Left forelimb (tissue), 1 donor: Measurements from ENCODE around the gene GPATCH2L.

Experiments
- DNase-seq: peaks from one replicate; pipeline ENCODE4 v3.0.0-alpha.2; 2018; ENCODE audit warnings: low spot score

Gene GPATCH2L

DNA sequence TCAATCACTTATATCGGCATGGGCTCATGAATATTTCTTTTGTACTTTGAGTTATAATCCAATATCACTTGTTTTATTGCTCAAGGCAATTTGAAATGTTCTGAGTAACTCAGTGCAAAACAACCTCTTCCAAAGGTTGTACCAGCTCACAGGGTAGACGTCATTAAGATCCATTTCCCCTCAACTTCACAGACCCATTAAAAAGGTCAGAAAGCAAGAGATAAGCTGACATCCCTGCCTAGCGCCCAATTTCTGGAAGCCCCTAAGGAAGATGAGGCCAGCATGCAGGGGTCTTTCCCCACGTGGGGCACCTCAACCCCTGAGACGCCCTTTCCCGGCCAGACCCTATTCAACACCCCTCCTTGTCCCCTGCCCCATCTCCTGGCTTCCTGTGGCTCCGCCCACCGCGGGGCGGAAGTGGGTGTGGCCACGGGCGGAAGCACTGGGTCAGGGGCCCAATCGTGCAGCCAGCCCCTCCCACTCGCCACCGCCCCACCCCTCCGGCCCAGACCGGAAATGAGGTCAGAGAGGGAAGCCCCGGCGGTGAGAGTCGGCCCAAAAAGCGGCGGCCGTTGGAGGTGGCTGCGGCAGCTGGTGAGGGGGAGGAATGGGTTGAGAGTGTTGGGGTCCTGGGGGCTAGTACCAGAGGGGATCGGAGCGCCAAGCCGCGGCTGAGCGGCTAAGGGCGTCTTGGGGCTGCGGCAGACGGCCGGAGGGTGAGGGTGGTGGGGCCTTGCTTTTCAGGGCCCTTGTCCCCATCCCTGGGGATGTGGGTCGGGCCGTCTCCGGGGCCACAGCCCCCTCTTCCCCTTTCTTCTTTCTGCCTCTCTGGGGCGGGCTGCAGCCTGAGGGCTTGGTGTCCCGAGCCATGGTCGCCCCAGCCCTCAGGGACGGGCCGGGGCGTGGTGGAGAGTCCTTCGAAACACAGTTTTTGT lies at the start of gene GPATCH2L:
TSS of gene GPATCH2L (plus strand) at position 525 of the 935 bp plus-strand sequence. CDS start 2,442 bp downstream, outside the sequence.
- peak; percentile 97 for DNase-seq

DNA sequence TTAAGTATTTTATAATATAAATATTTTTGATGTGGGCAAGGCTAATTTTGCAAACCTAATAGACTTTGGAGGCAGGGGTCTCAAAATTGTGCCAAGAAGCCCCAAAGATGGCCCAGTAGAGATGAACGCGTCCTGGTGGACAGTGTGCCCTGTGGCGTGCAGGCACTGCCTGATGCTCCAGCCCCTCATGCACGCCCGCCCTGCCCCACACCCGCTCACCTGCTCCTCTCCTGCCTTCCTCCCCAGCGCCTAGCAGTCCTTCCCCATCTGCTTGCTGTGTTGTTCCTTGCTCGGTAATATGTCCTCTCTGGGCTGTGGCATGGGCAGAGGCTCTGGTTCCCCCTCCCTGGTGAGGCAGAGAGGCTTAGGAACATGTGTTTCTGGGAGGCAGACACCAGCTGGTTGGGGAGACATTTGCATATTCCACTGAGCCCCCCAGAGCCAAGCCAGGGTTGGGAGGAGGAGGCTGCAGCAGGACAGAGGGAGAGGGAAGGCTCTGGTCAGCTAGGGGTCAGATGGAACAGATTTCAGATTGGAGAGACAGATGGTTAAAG lies 46.8 kb upstream of the GPATCH2L start:
- no peak for DNase-seq

DNA sequence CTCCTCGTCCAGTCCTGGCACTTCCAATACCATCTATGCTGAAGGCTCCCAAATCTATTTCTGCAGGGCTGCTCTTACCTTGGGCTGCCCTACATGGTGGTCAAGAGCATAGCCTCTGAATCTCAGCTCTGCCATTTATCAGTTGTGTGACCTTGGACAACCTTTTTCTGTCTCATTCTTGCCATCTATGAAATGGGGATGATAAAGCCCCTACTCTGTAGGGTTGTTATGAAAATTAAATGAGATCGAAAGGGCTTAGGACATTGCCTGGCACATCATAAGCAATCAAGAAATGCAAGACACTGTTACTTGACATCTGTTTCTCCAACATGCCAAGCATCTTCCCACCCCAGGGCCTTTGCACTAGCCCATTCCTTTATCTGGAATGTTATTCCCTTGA lies 45.5 kb upstream of the GPATCH2L start:
- DNase-seq = no peak

DNA sequence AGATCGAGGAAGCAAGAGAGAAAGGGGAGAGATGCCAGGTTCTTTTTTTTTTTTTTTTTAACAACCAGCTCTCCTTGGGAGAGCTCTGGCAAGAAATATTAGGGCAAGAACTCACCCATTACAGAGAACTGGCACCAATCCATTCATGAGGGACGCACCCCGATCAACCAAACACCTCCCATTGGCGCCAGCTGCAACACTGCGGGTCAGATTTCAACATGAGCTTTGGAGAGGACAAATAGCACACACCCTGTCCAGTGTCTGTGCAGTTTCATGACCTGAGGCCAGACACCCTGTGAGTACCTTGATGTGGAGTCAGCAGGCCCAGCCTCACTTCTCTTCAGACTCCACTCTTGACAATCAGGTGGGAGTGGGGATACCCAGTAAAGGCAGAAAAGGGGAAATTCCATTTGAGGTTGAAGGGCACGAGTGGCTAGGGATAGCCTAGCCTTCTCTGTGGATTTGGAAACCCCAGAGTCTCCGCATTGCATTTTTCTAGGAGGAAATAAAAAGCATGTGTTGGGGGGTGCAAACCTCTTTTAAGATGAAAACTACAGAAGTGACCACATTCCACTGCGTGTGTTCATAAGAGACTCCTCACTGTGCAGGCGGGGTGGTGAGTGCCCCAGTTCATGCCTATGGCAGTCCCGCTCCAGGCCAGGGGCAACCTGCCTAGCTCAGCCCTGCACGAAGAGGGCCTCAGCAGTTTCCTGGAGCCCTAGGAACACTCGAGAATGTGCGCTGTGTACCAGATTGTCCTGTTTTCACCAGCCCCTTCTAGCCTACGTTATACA lies 42.4 kb upstream of the GPATCH2L start:
- no peak for DNase-seq

DNA sequence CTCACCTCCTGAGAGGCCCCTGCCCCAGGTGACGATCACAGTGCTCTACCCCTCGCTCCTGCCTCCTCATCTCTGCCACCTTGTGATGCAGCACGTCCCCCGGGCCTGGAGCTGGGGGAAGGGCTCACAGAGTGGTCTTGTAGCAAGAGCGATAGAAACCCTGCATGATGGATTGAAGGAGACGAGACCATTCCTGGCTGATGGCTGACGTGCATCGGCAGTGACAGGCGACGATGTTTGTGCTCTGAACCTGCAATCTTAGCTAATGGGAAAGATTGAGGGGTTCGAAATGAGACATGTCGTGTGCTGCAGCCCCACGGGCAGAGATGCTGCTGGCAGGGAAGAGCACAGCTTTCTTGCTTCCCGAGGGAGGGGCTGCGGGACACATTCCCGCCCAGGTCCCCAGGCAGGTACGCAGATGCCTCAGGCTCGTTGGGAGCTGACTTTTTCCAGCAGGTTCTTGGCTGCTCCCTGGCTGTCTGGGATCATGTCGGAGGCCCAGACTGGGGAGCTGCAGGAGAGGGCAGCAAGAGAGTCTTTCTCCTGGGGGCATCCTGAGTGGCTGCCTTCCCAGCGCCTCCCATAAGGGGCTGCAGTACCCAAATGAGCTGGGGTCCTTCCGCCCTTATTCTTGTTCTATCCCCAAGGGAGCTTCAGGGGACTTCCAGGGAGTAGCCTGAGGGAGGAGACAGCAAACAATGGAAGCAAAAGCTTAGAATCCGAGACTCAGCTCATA lies 38.7 kb upstream of the GPATCH2L start:
- no peak for DNase-seq

DNA sequence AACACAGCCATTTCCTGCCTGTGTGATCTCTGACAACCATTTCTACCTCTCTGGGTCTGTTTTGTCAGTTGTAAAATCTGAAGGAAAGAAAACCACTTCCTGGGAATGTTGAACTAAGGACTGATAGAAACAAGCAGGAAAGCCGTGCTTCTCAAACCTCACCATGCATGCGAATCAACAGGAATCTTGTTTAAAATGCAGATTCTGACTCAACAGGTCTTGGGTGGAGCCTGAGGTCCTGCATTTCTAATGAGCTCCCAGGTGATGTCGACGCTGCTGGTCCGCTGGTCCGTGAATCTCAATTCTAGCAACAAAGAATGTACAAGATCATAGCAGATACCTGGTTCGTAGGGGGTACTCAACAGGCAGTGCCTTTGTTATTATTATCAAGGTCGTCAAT lies 38.0 kb upstream of the GPATCH2L start:
- DNase-seq = no peak

DNA sequence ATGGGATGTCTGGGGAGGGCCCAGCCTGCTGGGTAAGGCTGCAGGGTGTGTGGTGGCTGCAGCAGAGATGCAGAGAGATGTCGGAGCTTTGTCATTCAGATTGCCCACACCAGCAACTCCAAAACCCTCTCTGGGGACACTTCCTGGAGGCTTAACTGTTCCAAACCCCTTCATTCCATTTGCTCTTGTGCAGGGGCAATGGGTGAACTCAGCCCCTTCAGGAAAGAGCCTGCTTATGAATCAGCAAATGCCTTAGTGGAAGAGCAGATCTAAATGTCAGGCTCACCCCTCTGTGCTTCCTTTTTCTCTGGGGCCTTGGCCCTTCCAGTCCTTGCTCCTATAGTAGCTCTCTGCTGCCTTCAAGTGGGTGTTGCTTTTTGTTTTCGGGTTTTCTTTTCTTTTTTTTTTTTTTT lies 36.7 kb upstream of the GPATCH2L start:
- DNase-seq = no peak

DNA sequence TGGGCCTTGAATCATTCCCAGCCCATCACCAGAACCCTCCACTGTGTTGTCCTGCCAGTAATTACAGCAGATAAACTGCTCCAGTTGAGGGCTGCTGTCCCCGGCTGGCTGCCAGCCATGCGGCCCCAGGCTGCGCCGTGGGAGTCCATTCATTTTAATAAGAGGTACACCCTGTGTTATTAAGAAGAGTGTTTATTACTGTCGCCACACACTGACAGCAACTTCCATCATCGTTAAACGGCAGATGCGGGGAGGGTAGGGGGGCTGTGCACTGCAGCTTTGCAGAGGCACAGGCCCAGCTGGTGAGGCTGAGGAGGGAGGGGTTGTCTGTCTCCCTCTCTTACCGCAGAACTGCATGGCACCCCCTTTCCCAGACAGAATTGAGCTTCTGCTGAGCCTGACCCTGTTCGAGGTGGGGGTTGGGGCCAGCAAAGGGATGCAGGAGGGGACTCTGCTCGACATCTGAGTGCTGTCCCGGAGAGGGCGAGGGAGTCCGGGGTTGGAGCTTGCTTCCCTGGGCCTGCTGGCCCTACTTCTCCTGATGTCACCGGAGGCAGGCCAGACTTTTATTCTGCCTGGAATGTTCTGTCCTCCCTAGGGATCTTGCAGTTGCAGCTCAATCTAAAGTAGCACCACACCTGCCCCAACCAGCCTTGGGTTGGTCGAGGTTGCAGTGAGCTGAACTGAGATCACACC lies 33.8 kb upstream of the GPATCH2L start:
- DNase-seq = no peak

DNA sequence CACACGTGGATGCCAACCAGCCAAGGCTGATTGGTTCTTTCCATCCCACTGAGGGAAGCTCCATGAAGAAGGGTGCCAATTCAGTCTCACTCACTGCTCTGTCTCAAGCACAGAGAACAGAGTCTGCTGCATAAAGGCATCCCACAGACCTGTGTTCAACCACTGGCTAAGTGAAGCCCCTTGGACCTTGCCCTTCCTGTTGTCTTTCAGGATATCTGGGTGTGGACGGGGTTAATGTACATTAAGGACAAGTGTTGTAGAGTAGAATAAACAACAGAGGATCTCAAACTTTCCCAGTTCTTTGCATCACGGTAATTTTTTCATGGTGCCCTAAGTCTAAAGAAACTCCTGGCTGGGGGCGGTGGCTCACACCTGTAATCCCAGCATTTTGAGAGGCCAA lies 33.1 kb upstream of the GPATCH2L start:
- no peak for DNase-seq

DNA sequence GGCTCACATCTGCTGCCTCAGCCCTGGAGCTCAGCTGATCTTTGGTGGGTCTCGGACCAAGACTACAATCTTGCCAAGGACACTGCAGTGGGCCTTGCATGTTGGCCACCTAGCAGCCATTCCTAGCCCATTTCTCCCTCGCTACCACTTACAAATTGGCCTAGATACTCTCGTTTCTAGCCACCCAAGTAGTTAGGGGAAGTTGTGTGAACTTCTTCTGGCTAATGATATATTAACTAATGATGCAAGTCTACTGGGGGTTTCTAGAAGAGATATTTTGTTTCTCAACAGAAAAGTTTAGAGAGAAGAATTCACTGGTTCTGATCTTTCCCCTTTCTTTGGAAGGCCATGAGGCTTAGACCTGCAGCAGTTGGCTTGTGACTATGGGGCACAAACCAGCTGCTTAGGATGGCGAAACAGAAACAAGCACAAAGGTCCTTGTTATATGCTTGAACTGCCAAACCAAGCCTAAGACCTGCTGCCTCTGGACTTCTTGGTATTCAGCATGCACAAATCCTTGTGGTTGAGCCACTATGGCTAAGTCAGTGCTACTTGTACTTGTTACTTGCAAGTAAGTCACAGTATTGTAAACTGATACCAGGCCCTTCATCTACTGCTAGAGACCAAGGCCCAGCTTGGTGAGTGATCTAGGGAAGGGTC lies 30.5 kb upstream of the GPATCH2L start:
- no peak for DNase-seq

DNA sequence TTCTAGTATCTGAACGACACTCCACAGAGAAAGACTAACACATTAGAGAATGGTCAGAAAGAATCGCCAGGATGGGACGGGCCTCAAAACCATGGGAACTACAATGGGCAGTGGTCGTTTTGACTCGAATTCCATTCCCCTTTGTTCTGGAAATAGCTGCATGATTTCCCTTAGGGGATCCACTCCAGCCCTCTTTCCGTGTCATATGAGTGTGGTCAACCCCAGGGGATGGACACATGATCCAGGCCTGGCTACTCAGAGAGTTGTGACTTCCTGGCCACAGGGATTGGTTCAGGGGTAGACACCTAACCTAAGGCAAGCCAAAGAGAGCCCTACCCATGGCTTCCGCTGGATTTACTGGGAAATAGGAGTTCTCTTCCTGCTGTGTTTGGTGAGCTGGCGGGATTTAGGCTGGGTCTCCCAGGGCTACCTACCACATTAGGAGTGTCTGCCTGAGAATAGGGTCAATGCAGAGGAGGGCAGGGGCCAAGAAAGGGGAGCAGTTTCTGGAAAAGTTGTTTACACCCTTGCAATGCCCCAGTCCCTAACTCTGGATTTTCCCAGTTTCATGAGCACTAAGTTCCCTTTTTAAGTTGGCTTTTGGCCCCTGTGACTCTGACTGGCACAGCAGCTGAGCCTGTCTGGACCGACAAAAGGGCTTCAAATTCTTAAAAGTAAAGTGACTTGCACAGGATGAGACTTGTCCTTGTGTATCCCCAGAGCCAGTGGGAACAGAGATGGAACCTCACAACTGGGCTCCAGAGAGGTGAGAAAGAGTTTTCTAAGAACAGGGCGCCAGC lies 28.1 kb upstream of the GPATCH2L start:
- no peak for DNase-seq

DNA sequence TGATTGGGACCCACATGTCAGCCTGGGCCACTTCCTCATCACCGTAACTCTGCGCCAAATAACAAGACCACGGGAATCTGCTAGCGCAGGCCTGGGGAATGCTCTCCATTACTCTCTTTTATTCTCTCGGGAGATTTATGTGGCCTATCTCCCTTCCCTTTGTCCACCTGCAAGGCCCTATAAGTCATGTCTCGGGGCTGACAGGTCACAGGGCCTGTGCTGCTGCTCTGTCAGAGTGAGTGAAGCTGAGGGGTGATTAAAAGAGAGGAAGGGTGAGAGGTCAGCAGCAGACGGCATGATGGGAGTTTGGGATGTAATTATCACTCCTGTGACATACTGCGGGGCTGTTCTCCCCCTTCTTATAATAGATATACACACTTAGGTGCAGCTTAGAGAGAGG lies 26.2 kb upstream of the GPATCH2L start:
- DNase-seq = no peak

DNA sequence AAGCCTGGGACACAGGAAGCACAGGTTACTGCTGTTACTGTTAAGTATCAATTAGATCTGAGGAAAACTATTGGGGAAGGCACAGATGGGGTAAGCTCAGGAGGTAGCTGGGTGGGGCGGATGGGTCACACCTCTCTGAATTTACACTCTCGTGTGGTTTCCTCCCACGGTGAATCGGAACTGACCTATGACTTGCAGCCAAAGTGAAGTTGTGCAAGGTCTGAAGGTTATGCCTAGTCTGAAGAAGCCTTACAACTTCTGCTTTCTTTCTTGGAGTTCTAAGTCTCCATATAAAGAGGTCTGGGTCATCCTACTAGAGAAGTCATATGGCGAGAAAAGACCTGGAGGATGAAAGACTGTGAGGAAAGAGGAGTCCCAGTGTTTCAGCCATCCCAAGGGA lies 25.6 kb upstream of the GPATCH2L start:
- peak; percentile 23 for DNase-seq

DNA sequence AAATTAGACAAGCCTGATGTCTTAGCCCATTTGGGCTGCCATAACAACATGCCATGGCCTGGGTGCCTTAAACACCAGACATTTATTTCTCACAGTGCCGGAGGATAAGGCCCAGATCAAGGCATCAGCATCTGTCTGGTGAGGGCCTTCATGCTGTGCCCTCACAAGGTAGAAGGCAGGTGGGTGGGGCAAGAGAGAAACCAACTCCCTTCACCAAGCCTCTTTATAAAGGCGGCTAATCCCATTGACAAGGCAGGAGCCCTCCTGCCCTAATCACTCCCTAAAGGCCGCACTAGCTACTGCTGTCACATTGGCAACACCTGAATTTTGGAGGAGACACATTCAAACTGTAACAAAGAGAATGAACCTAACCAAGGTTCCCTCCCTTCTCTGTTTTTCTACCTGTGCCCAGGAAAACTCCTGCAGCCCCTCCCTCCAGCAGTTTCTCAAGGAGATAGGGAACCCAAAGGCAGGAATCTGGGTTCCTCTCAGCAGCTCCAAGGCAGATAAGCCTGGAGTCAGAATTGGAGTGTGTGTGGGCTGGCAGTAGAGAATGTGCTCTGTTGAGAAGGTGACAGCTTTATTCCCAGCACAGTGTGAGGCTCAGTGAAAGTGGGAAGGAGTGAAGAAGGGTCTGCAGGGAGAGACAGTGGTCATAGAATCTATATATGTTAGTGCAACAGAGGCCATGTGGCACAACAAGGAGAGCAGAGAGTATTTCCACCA lies 21.7 kb upstream of the GPATCH2L start:
- peak; percentile 23 for DNase-seq

DNA sequence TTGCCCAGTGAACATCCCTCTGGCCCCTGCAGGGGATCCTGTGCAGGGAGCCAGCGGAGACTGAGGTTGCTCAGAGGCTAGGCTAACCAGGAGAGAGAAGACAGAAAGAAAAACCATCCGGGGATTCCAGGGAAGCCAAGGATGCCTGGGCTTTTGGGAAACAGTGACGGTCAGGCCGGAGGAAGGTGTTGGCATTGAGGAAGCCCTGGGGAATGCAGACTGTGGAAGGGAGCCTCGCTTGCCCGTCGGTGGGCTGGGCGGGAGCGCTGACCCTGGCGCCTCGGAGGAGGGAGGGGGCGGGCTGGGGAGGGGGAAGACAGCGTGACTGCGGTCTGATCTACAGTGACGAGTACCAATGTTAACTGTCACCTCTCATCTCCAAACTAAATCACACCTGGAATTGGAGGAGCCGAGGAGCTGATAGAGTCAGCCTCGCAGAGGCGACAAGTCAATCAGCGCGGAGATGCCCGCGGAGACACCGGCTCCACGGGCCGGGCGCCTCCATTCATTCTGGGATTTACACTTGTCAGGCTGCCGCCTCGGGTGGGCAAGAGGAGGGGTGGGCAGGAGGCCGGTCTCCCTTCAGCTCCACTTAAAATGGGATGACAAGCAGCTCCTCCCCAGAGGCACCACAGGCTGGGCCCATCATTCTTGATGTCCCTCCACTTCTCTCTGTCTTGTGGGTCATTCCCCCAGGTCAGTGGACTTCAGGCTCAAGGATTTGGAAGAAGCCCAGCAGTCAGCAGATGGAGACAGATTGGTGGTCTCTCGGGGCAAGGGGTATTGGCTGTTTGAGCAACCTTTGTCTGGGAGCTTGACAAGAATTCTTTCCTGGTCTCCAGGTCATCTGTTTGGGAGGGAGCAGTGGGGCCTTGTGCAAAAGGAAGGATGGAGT lies 20.4 kb upstream of the GPATCH2L start:
- DNase-seq = peak; percentile 54

DNA sequence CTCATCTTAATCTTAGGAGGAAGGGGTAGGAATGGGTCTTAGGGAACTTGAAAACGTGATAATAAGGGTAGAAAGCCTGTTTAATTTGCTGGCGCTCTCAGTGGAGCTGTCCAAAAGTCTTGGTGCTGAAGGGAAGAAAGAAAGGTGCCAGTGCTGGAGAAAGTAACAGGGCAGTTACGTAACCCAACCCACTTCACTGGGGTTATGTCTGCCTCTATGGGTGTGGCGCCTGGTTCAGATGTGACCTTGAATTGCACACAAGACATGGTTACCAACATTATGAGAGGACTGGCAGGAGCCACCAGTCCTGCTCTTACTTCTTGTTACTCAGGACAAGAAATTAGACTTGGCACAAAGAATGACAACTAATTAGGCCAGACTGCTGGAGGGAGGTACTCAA lies 18.6 kb upstream of the GPATCH2L start:
- no peak for DNase-seq

DNA sequence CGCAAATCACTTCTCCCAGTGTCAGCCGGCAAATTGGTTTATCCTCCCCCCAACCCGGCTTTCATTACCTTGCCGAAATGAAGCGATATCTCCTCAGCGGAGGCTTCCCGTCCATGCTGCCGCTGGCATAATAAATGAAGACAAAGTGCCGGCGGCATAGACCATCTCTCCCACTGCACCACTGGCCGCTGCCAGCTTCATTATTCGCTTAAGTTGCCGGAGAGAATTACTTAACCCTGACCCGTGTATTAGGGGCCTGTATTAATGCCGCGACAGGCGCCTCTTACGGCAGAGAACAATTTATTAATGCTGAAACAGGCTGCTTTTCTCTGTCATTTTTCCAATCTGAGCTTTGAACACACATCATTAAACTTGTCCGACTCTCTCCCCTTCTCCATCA lies 17.5 kb upstream of the GPATCH2L start:
- no peak for DNase-seq

DNA sequence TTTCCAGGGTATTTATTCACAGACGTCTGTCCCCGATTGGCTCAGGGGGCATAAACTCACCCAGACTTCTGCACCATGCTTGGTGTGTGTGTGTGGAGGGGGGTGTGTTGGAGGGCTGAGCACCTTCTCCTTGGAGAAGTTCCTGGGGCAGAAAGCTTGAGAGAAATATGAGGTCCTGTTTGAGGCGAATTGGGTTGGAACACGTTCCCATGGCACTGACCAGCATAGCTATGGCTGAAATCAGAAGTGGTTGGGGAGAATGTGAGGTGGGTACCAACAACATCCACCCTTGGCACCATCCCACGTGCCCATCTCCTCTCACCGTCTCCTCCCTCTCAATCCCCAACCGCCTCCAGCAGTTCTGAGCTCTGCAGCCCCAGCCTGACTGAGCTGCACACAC lies 16.0 kb upstream of the GPATCH2L start:
- no peak for DNase-seq
